GM19035 (cell line): ENCODE results near the gene GPR152.

Experiments
- ATAC-seq: cut with Tn5 transposase; IDR thresholded peaks from one replicate; pipeline ENCODE4 v1.9.1; 2021; ENCODE audit not compliant: unreplicated experiment

GPR152 gene

GRCh38 chr11:67440229-67441097, 12.1 kb downstream of the GPR152 start:
- no peak for ATAC-seq

- ATAC-seq, result no peak
These were observed 13.0 kb downstream of the GPR152 start for GRCh38 chr11:67439321-67440228.

DNA sequence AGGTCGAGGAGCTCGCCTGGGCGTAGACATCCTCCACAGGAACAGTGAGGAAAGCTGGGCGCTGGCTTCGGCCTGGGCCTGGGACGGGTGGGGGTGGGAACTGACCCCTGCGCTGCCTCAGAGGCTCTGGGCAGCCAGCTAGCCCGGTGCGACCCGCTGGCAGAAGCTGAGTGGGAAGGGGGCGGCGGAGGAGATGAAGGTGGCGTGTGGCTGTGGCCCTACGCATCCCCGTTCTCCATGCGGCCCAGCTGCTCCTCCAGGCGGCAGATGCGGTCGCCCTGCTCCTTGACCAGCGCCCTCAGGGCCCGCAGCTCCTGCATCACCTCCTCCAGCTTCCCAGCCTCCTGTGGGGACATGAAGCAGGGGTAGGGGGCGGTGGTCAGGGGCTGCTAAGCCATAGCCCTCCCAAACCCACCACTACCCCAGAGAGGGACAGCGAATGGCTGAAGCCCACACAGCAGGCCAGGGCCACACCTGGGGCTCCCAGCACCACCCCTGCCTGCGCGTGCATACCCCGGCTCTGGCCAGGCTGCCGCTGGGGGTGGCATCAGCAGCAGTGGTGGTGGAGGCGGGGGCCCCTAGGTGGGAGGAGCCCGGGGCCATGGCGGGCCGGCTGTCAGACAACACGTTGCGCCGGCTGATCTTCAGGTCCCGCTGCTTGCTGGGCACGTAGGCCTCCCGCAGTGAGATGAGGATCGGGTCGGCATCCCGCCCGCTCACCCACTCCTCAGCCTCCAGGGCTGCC, 14.2 kb downstream of the GPR152 start:
- no peak for ATAC-seq

DNA sequence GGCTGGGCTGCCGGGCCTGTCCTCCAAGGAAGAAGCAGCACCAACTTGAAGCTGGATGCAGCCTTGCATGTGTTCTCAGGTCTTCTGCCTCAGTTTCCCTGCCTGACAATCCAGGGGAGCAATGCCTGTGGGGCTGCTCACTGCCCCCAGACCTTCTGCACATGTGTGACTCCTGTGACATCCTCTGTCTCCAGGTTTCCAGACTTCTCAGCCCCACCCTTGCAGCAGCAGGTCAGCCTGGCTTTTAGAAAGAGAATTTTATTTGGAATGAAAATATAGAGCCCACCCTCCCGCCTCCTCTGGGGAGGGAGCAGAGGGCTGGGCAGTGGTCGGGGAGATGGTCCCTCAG, 14.7 kb downstream of the GPR152 start:
- ATAC-seq, result no peak

DNA sequence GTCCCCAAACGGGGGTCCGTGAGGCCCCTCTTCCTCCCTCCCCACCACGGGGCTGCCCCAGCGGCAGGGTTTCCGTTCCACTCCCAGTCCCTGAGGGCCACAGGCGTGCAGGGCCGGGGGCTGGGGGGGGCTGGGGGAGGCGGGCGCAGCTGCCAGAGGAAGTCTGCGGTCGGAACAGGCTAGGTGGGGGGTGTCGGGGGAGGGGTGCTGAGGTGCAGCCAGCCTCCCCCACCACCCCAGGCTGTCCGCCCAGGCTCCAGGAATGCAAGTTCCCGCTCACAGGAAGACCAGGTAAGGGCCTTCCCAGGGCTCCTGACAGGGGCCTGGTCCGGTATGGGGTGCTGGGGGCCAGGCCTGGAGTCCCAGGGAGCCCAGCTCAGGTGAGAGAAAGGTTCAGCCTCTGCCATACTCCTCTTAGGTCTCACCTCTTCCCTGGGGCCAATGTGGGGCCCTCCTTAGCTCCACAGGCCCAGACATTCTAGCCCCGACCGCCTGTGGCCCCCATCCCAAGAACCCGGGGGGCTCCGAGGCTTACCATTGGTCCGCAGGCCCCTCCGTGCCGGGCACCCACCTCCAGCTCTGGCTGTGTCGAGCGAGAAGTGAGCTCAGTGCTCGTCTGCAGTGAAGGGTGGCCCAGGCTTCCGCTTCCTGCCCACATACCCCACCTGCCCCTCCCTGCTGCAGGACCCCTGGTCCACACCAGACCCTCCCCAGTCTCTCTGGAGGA, 15.3 kb downstream of the GPR152 start, which contains the start of gene PTPRCAP:
Gene PTPRCAP, minus strand, starts transcription at position 601 of the 727 bp plus-strand sequence. Its CDS starts 63 bp downstream, at position 538.
- ATAC-seq, result peak; percentile 32

GRCh38 chr11:67436459-67437081, 16.0 kb downstream of the GPR152 start:
- ATAC-seq, result no peak

GRCh38 chr11:67435727-67436458, 16.6 kb downstream of the GPR152 start:
- ATAC-seq, result no peak

DNA sequence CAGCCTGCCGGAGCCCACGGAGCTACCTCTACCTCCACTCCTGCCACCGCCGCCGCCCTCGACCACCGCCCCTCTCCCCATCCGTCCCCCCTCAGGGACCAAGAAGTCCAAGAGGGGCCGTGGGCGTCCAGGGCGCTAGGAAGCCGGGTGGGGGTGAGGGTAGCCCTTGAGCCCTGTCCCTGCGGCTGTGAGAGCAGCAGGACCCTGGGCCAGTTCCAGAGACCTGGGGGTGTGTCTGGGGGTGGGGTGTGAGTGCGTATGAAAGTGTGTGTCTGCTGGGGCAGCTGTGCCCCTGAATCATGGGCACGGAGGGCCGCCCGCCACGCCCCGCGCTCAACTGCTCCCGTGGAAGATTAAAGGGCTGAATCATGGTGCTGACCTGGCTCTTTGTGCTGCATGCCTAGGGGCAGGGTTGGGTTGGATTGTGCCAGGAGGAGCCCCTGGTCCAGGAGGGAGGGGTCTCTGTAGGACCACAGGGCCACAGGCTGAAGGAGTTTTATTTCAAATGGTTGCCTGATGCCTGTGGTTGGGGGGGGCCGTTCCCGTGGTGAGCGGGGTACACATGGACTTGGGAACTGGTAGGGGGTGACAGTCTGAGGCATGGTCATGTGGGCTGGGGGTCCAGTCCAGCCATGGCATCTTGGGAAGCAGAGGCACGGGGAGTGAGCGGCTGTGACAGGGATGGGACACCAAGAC, 17.4 kb downstream of the GPR152 start:
- ATAC-seq, result no peak

- ATAC-seq, result no peak
These were observed 18.1 kb downstream of the GPR152 start for GRCh38 chr11:67434395-67434881.

GRCh38 chr11:67433536-67434394, 18.8 kb downstream of the GPR152 start:
- ATAC-seq, result no peak

- ATAC-seq, result no peak
These were observed 19.7 kb downstream of the GPR152 start for GRCh38 chr11:67432655-67433349.

- ATAC-seq, result no peak
These were observed 20.9 kb downstream of the GPR152 start for GRCh38 chr11:67431346-67432249.

- ATAC-seq, result no peak
These were observed 22.8 kb downstream of the GPR152 start for GRCh38 chr11:67429722-67430121.

GRCh38 chr11:67429038-67429668, 23.4 kb downstream of the GPR152 start:
- ATAC-seq, result no peak
